ENCODE results near the gene ENO2.

DNA sequence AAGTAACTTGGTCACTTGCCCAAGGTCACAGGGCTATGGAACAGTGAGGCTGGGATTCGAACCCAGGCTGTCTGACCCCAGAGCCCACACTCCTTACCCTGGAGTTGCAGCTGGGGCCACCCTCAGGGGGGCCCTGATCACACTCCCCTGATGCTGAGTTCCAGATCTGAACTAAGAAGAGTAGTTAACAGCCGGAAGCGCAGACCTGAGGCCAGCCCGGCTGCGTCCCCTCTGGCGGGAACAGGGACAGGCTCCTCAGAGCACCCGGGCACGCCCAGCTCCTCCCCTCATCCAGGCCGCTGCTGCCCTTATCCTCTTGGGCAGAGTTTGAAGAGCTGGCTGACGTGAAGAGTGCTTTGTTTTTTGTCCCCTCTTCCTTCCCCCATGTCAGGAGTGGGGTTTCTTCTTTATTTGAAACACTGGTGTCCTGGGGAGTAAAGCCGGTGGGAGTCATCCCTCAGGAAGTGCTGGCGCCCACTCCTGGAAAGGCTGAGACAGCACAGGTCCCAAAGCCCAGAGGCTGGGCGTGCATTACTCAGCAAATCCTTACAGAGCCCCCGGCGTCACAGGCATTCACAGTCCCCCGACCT lies 47.4 kb downstream of the ENO2 start:
- TF ChIP-seq, protein P1, sequence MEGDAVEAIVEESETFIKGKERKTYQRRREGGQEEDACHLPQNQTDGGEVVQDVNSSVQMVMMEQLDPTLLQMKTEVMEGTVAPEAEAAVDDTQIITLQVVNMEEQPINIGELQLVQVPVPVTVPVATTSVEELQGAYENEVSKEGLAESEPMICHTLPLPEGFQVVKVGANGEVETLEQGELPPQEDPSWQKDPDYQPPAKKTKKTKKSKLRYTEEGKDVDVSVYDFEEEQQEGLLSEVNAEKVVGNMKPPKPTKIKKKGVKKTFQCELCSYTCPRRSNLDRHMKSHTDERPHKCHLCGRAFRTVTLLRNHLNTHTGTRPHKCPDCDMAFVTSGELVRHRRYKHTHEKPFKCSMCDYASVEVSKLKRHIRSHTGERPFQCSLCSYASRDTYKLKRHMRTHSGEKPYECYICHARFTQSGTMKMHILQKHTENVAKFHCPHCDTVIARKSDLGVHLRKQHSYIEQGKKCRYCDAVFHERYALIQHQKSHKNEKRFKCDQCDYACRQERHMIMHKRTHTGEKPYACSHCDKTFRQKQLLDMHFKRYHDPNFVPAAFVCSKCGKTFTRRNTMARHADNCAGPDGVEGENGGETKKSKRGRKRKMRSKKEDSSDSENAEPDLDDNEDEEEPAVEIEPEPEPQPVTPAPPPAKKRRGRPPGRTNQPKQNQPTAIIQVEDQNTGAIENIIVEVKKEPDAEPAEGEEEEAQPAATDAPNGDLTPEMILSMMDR (IDR thresholded peaks at IDR 0.05): peak; percentile 25 to 43 (median 26)
- TF ChIP-seq POLR2A (IDR thresholded peaks at IDR 0.05) (no peak), POLR2AphosphoS5 (IDR thresholded peaks at IDR 0.05) (no peak)
